ENCODE measurements around the gene SAGE1. TPM values are rescaled to one million over a fixed set of nuclear protein-coding genes. Genes with fewer than 3 reads are reported as not detected.

The SAGE1 gene
- total and polyA plus RNA-seq, 9 of the 15 experiments (the other 6 are each of a cell fraction or from before 2014, with no cell fraction given) = 14.6 to 79.2 (median 29.3) TPM

- peak; percentile 71 for TF ChIP-seq CCNT2 (IDR thresholded peaks at IDR 0.05; ENCODE audit: borderline replicate concordance, extremely low read depth, insufficient read length, low read depth, low read length)
- 0 out of 2 replicates have a peak, but pooled peaks have one; percentile 26 for TF ChIP-seq NR2C1 (IDR thresholded peaks at IDR 0.05)
- TF ChIP-seq NR2C1 (tag; IDR thresholded peaks at IDR 0.05) = no peak; the same call in 1 of the 2 replicates
- peak; percentile 93 for TF ChIP-seq STAT5A (IDR thresholded peaks at IDR 0.05; ENCODE audit: borderline replicate concordance, low read length)
- TF ChIP-seq ARID3B (CRISPR knock-in tag; IDR thresholded peaks at IDR 0.05; ENCODE audit: borderline replicate concordance) = no peak
- TF ChIP-seq ZNF124 (CRISPR knock-in tag; IDR thresholded peaks at IDR 0.05) = no peak
- no peak for TF ChIP-seq GTF2F1 (IDR thresholded peaks at IDR 0.05; ENCODE audit: low read depth, low read length)
- no peak for TF ChIP-seq CCAR2 (IDR thresholded peaks at IDR 0.05; ENCODE audit: low read depth, low read length)
- TF ChIP-seq CREB1 (IDR thresholded peaks at IDR 0.05) = peak; percentile 68; the same call in 1 of the 2 replicates
- no peak for TF ChIP-seq CREB1 (CRISPR knock-in tag; IDR thresholded peaks at IDR 0.05)
- peak; percentile 72 for TF ChIP-seq CREM (IDR thresholded peaks at IDR 0.05; ENCODE audit: low read depth)
- peak; percentile 44 to 49 for TF ChIP-seq NCOA2 (IDR thresholded peaks at IDR 0.05; ENCODE audit: partially characterized antibody in 2 of 2)
- TF ChIP-seq KLF6 (CRISPR knock-in tag; IDR thresholded peaks at IDR 0.05; ENCODE audit: borderline replicate concordance) = no peak
- no peak for TF ChIP-seq JUN (IDR thresholded peaks at IDR 0.05; ENCODE audit: borderline replicate concordance, low read depth, low read length)
- no peak for TF ChIP-seq JUN (CRISPR knock-in tag; IDR thresholded peaks at IDR 0.05; ENCODE audit: borderline replicate concordance)
- TF ChIP-seq EWSR1 (IDR thresholded peaks at IDR 0.05; ENCODE audit: borderline replicate concordance, low read depth, partially characterized antibody) = no peak
- TF ChIP-seq HDAC3 (IDR thresholded peaks at IDR 0.05; ENCODE audit: borderline replicate concordance, partially characterized antibody) = peak; percentile 79
- peak in 1 of 3 experiments; percentile 57; a peak in 1 of 6 replicates for TF ChIP-seq ZBTB11 (CRISPR knock-in tag; IDR thresholded peaks at IDR 0.05)
- no peak for TF ChIP-seq BMI1 (IDR thresholded peaks at IDR 0.05; ENCODE audit: low read length)
- TF ChIP-seq KLF16 (IDR thresholded peaks at IDR 0.05) = peak; percentile 96
- TF ChIP-seq EGR1 (conservative IDR thresholded peaks at IDR 0.05) = no peak
- TF ChIP-seq ZNF232 (CRISPR knock-in tag; IDR thresholded peaks at IDR 0.05) = no peak
- TF ChIP-seq SAP30 (IDR thresholded peaks at IDR 0.05; ENCODE audit: borderline replicate concordance, insufficient read depth, low read depth, low read length, poor library complexity, severe bottlenecking) = no peak
- TF ChIP-seq JUND (IDR thresholded peaks at IDR 0.05; ENCODE audit: borderline replicate concordance, low read depth, low read length) = peak; percentile 68
- peak; percentile 40; the same call in 1 of the 3 replicates for TF ChIP-seq JUND (tag; IDR thresholded peaks at IDR 0.05; ENCODE audit: borderline replicate concordance, low read depth, low read length)
- peak; percentile 99 for TF ChIP-seq CBFA2T3 (IDR thresholded peaks at IDR 0.05)
- no peak for TF ChIP-seq ZNF324 (CRISPR knock-in tag; IDR thresholded peaks at IDR 0.05)
Observed at GRCh38 chrX:135914404-135914803, 20.9 kb downstream of the SAGE1 start (continued).
